HG03066 (cell line): ENCODE results near the gene KLK15.

Experiments used
- ATAC-seq: cut with Tn5 transposase; IDR thresholded peaks from one replicate; pipeline ENCODE4 v1.9.1; 2021; ENCODE audit warnings: low read depth; ENCODE audit not compliant: unreplicated experiment

The KLK15 gene

GRCh38 chr19:50844296-50844935 is 11.0 kb upstream of the KLK15 start:
- ATAC-seq = no peak

DNA sequence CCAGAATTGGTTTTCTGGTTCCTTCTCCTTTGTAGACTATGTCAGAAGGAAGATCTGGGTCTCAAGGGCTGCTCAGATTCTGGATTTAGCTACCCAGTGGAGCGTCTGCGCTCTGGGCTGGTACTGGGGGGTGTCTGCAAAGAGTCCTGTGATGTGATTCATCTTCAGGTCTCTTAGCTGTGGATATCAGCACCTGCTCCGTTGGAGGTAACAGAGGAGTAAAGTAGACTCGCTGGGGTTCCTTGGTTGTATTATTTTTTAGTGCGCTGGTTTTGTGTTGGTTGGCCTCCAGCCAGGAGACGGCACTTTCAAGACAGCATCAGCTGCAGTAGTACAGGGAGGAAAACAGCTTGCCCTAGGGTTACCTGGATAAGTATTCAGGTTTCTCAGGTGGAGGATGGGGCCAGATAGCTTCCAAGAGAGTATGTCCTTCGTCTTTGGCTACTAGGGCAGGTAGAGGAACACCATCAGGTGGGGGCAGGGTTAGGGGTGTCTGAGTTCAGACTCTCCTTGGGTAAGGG is 10.4 kb upstream of the KLK15 start:
- no peak for ATAC-seq

GRCh38 chr19:50843205-50843604 is 9.8 kb upstream of the KLK15 start:
- no peak for ATAC-seq

DNA sequence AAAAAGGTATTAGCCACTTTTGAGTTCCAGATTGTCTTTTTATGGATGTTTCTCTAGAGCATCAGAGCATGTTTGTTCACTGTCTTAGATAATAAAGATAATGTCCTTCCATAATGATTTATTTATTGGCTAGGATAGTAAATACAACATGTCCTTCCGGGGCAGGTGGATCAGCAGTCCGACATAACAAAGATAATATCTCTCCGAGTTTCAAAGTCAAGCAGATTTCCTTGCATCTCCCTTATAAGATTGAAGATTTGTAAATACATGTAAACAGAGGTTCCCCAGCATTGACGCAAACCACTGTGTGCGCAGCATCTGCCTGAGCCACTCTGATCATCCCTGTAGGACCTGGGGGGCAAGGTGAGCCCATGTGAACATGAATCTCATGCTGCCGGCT is 8.8 kb upstream of the KLK15 start:
- ATAC-seq = no peak

DNA sequence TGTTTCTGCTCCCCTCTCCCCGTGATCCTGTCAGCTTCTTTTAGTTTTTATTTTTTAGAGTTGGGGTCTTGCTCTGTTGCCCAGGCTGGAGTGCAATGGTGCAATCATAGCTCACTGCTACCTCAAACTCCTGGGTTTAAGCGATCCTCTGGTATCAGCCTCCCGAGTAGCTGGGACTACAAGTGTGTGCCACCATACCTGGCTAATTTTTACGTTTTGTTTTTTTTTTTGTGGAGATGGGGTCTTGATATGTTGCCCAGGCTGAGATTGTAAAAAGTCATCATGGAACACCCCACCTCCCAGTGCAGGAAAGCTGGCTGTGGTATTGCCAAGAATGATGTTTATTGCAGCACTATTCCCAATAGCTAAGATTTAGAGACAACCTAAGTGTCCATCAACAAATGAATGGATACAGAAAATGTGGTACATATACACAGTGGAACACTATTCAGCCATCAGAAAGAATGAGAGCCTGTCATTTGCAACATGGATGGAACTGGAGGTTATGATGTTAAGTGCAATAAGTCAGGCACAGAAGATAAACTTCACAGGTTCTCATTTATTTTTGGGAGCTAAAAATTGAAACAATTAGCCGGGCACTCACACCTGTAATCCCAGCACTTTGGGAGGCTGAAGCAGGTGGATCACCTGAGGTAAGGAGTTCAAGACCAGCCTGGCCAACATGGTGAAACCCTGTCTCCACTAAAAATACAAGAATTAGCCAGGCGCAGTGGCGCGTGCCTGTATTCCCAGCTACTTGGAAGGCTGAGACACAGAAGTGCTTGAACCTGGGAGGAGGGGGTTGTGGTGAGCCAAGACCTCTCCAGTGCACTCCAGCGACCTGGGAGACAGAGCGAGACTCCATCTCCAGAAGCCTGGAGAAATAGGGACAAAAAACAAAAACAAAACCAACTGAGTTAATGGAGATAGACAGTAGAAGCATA is 6.6 kb upstream of the KLK15 start:
- no peak for ATAC-seq

- ATAC-seq = no peak
Measured at GRCh38 chr19:50838239-50838638, 4.9 kb upstream of the KLK15 start.

- no peak for ATAC-seq
Measured at GRCh38 chr19:50837300-50837699, 3.9 kb upstream of the KLK15 start.

DNA sequence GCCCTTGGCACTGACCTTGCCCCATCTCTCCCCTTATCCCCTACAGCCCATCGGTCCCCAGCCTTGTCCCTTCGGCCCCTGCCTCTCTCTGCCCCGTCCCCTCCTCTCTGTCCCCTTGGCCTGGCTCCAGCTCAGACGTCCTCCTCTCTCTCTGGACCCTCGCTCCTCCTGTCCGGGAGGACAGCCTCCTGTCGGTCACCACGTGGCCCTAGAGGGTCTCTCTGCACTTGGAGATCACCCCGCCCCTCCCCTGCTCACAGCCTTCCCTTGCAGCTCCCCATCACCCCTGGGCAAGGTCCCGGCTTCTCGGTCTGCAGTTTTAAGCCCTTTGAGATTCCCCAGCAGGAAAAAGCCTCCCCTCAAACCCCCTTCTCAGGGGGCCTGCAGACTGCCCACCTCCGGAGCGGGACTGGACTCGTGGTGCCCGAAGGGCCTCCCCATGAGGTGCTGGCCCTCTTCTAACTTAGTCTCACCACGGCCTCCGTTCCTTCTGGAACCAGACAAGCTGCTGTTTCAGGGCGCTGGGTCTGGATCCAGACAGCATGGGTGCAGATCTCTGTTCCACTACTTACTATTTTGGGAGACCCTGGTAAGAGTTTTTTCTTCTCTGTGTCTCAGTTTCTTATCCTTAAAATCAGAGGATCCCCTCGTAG is 3.3 kb upstream of the KLK15 start:
- no peak for ATAC-seq

GRCh38 chr19:50835785-50836542 is 2.6 kb upstream of the KLK15 start:
- peak; percentile 82 for ATAC-seq

DNA sequence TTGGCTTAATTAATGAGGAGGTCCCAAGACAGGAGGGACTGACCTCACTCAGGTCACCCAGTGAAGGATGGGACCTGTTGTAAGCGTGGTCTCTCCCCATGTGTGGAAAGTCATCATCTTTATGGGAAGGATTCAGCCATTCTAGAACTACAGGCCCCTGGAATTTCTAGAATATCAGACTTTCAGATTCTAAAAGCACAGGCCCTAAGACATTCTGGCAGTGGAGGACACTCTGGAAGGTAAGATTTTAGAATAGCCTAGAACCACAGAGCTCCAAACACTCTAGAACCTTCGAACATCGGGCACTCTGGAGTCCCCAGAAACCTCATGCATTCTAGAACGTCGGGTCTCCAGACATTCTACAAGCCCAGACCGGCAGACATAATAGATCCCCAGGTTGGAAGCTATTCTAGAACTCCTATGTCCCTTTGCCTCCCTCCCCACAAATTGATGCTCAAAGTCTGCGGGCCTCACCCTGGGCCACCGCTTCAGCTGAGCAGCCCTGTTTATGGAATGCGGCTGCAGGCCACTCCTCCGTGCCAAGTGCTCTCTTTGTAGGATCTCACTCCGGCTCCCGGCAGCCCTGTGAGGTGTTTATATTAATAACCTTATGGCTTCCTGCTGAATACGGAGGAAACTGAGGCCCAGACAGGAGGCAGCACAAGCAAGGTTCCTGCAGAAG is 1.9 kb upstream of the KLK15 start:
- ATAC-seq = no peak

GRCh38 chr19:50833802-50834167 is 411 bp upstream of the KLK15 start:
- no peak for ATAC-seq

- no peak for ATAC-seq
Measured at GRCh38 chr19:50832666-50833065, 708 bp downstream of the KLK15 start.

DNA sequence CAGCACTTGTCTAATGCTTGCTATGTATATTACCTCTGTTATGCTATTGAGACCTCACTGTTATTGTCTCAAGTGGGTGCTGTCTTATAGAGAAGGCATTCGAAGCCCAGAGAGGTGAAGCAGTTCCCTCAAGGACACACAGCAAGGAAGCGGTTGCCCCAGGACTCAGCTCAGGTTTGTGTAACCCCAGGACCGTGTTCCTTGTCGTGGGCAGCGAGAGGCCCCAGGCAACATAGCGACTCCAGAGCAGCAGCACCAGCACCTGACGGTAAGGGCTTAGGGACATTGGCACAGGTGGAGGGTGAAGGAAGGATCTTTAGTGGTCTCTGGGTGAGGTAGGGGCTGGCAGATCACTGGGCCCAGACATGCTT is 2.4 kb downstream of the KLK15 start:
- ATAC-seq = no peak

GRCh38 chr19:50830266-50831025 is 2.9 kb downstream of the KLK15 start:
- no peak for ATAC-seq

- no peak for ATAC-seq
Measured at GRCh38 chr19:50829801-50830200, 3.6 kb downstream of the KLK15 start.

GRCh38 chr19:50827476-50827875 is 5.9 kb downstream of the KLK15 start:
- ATAC-seq = no peak

- ATAC-seq = no peak
Measured at GRCh38 chr19:50826492-50827240, 6.7 kb downstream of the KLK15 start.

DNA sequence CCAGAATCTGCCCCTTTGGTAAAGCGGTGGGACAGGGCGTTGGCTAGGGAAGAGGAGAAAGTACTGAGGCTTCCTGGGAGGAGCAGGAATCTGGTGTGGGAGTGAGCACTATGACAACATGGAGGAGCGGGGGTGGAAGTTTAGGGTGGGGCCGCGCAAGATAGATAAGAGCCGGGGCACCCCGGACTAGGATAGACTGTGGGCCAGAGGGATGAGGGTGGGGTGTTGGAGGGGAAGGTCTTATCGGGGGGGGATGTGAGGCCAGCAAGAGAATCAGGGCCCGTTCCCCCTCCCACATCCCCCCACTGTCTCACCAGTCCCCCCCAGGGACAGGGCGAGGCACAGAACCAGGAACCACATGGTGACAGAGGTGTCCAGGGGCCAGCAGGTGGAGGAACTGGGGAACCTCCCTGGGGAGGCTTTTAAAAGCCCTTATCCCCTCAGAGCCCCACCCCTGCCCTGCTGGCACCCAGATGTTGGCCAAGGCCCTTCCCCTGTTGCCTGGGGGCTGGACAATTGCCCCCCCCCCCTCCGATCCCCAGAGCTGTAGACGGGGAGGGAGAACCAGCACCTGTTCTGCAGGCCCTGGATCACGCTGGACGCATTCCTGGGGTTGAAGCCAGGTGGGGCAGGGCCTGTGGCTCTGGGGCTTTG is 9.9 kb downstream of the KLK15 start, which contains the start of gene KLK1:
Gene KLK1 (minus strand): TSS at position 399 of the 654 bp plus-strand sequence. CDS start 39 bp downstream, at position 360.
- no peak for ATAC-seq
